NCI-H82 (cell line): ENCODE results near the gene MCC.

ENCODE experiments used
- DNase-seq: peaks from one replicate; lab custom pipeline; 2025; lab: John Stamatoyannopoulos, UW

MCC gene

DNA sequence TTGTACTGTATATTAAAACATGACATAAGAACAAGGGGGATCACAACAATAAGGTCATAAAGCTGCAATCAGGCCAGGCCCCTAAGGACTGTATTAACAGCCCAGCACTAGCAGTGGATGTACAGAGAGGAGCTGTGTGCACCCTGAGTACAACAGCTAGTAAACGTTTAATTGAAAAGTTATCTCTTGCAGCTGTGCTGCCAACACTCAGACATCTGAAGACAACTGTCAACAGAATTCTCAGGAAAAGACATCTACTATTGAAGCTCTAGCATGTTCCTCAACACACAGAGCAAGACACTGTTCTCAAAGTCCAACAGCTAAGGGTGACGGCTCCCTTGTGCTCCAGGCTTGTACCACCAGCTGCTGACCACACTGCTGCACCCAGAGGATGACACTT, 312.1 kb downstream of the MCC start:
- no peak for DNase-seq

DNA sequence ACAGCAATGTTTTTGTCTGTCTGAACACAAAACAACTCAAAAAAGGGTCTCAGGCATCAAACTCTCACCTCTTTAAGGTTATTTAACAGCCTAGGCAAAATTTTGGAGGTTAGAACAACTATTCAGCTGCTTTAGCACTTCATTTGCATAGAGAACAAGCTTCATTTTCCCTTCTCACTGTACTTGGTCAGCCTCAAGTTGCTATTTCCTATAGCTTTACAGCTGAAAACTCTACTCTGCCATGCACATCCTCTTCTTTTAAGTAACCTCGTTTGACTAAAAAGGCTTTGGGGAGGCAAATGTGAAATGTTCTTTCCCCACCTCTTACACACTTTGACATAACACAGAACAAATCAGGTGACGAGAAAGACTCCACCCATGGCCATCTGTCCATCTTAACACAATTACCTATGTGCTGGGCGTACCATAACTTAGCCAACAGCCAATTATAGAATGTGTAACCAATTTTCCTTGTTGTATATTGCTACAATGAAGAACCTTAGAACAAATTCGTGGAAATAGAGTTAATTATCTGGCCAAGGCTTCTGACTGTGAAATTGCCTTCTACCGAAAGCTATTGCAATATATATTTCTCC, 315.9 kb downstream of the MCC start:
- DNase-seq = peak; percentile 62

DNA sequence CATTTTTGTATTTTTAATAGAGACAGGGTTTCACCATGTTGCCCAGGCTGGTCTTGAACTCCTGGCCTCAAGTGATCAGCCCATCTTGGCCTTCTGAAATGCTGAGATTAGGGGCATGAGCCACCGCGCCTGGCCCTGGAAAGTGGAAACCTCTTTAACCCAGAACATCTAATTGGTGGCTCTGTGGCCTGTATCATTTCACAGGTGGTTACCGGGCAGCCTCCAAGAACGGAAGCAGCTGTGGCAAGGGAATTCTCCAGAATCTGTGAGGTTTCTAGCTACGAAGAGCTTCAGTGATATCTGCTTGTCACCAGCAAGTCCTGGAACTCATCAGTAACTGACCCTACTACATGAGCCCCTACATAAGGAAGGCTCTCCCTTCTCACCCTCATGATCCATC, 316.7 kb downstream of the MCC start:
- no peak for DNase-seq

DNA sequence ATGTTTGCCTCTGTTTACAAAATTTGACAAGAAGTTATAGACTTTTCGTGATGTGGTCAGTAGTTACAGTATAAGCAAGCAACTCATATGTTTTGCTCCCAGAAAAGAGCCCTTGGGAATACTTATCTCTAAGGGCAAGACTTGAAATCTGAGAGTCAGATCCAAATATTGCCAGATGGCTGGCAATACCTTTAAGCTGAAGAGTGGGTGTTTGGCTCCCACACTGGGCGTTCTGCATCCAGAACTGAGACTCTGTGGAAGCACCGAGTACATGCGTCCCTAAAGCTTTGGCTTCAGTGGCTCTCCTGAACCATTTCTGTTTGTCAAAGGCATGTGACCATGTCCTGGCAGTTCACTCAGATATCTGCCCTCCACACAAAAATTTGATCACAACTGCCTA, 317.5 kb downstream of the MCC start:
- peak; percentile 87 for DNase-seq

DNA sequence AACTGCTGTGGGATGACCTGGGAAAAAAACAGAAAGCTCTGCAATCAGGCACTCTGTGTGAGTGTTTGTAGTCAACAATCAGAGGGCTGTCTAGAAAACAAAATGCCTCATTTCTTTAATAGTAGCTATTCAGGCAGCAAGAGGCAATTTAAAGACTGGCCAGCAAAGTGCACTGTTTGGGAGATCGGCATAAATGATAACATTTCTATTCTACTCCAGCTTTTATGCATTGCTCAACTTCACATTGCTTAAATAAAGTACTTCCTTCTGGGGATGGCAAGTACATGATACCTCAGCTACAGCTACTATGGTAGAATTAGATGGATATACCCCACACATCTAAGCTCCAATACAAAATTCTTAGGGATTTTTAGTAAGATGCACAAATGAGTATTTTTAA, 318.5 kb downstream of the MCC start:
- DNase-seq = no peak

DNA sequence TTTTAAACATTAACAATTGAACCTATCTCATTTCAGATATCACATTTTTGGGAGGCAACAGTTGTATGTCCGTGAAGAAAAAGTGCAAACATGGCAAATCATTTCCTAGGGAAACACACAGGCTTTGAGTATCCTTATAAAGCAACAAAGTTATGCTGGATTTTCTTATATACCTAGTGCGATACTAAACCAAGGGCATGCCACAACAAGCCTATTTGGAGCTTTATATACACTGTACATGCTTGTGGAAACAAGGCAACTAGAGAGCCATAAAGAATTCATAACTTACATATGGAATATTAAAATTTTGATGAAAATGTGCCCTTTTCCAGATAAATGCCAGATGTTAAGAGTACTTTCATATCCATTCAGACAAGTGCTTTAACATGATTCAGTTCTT, 320.3 kb downstream of the MCC start:
- DNase-seq = no peak

DNA sequence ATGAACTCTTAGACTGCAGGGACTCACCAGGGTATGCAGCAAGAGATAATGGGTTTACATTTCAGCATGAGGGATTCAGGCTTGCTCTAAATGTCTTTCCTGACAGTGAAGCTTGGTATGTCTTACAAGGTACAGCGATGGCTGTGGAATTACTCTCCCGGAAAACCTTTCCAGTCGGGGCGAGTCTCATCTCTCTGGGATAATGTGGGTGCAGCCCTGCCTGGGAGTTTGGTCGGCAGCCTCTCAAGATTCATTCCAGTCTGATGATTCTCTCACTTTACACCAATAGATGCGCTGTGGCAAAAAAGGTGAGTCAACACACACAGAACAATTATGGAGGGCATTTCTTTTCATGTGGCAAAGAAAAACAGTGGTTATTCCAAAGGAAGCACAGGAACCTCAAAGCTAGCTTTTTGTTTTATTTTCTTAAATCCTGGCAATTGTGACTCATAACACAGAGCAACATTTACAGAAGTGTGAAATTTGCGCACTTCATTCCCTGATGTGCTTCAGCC, 321.3 kb downstream of the MCC start:
- peak; percentile 53 for DNase-seq

DNA sequence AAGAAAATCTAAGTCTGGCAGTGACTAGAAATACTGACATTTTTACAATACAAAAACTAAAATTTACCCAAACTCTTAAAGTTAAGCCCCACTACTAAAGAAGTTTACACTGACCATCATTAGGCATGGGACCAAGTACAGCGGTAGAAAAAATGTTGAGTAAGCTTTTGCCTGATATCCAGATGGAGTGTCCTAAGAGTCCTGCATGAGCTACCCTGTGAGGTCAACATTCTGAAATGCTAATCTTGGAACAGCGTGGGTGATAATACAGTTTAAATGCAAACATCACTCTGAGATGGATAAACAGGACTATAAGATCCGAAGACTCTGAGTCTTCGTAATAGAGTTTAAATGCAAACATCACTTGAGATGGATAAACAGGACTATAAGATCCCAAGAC, 322.0 kb downstream of the MCC start:
- DNase-seq = no peak

DNA sequence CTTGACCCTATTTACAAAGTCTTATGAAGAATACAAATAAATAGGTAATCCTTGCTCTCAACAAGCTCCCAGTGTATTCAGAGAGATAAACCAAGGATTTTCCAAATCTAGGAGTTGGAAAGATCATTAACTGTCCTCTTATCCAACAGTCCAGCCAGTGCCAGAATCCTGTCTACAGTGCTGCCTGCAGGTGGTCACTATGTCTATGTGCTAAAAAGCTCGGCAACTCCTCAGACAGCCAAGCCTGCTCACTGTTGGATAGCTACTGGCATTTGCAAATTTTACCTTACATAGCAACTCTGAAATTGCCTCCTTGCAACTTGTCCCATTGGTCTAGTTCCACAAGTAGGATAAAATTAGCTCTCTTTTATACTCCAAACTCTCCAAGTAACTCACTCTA, 324.2 kb downstream of the MCC start:
- DNase-seq = peak; percentile 38

DNA sequence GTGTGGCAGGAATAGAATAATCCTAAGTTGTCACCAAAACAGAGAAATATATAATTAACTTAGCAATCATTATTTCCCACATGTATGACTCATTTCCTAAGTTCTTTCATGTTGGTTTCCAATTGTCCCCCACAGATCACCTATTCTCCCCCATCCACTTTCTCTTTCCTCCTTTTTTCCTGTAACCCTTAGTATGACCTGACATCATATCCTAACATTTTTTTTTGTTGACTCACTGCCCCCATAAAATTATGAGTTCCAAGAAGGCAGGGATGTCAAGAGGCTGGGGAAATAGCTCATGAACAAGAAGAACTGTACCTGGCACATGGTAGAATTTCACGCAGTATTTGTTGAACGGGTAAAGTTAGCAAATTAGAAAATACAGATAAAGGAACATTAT, 324.9 kb downstream of the MCC start:
- no peak for DNase-seq

DNA sequence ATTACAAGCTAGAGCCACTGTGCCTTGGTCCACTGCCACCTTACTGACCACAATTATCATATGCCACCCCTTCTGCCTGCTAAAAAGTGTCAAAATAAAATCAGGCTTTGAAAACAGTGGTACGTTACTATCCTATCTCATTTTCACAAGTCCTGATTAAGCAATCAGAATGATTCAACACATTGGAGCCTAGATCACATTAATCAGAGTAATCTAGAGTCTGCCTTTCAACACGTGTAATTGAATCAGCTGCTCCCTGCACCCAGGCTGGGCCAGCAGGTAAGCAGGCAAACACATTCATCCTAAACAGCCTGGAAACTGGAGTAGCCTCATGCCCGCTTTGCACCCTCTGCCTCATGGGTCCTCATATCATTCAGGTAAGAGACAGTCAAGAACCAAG, 325.5 kb downstream of the MCC start:
- peak; percentile 63 for DNase-seq

DNA sequence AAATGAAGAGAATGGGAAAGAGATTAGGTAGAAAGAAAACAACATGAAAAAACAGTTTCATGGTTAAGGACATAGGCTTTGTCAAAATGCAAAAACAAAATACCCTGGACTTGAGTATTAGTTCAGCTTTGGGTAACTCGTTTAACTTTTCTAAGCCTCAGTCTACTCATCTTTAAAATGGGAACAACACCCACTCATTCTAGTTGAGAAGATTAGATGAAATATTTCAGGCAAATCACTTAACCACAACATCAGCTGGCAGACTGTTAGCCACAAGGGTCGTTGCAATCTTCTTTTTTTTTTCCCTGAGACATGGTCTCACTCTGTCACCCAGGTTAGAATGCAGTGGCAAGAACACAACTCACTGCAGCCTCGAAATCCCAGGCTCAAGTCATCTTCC, 326.0 kb downstream of the MCC start:
- no peak for DNase-seq

DNA sequence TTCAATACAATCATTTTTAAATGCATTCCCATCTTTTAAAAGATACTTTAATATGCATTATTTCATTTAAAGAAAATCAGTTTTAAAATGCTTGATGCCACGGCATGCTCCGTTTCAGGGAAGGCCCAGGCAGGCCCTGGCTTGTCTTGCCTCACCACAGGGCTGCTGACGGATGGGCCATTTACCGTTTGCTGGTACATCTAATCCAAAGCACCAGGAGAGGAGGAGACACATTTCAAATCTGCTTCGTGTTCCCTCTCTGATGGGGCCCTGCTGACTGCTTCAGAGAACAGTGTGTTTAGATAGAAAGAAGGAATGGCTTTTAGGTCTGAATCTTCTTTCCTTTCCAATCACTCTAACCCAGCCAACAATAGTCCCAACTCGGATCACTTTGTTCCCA, 326.4 kb downstream of the MCC start:
- peak; percentile 58 for DNase-seq

DNA sequence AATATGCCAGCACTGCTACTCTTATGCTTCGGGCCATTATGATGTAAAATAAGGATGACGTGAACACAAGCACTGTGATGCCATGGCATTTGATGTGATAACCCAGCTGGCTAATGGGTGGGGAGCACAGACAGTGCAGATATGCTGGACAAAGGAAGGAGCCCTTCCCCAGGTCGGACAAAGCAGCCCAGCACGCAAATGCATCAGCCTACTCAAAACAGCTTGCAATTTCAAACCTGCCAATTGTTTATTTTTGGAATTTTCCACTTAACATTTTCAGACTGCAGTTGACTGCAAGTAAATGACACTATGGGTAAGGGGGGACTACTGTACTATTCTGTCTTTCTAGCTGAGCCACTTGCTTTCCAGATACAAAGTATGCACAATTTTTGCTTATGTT, 330.4 kb downstream of the MCC start:
- DNase-seq = no peak

DNA sequence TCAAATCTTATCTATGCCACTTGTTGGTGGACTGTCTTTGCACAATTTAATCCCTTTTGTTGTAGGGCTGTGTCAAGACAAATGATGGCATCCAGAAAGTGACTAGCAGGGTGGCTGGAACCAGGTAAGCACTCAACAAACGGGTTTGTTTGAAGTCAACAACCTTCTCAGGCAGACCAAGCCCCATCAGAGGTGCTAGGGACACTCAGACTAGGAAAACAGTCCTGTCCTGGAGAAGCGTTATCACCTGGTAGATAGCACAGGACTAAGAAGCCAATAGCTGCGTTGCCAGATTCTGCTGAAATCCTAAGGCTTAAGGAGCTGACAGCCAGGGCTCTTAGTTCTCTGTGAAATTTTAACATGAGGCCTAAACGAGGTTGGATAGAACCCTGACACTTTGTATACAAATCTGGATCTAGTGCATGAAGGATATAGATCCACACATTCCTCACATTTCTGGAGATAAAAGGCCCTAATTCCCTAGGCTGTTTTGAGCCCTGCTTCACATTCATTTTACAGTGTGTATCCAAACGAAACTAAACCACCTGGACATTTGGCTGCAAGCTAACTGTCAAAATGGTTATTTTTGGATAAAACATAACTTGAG, 331.9 kb downstream of the MCC start:
- DNase-seq = no peak

DNA sequence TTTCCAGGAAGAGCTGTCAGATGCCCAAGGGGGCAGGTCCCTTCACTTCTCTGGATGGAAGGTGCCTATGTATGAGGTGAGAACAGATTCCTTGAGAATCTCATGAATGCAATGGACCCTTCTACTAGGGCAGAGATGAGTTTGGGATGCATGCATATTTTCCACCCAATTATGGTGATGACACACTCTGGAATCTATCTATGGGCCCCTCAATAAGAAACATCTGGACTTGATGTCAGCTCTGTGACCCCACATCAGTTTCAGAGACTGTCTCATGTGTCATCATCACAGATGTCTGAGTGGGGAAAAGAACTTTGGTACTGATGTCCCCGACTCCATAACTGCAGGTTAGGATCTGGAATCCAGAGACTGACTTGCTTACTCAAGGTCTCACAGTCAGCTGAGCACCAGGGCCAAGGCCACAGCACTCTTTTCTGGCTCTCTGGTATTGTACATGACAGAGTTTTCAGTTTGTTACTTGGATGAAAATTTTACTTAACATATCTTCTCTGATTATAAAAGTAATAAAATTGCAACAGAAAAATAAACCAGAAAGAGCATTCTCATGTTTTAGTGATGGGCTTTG, 334.6 kb downstream of the MCC start:
- no peak for DNase-seq

DNA sequence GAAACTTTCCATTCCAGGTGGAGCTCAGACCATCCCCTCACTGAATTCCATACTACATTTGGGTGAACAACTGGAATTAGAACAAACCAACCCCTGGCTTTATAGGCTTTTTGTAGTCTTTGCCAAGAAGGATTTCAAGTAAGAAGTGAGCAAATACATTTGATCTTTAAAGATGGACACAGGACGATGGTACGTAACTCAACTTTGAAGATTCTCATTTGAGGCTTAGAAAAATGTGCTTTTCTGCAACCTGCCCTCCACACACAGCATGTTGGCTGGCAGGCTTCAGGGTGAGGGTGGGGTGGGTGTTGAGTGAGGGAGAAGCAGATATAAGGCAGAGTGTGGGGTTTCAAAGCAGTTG, 335.9 kb downstream of the MCC start:
- no peak for DNase-seq

DNA sequence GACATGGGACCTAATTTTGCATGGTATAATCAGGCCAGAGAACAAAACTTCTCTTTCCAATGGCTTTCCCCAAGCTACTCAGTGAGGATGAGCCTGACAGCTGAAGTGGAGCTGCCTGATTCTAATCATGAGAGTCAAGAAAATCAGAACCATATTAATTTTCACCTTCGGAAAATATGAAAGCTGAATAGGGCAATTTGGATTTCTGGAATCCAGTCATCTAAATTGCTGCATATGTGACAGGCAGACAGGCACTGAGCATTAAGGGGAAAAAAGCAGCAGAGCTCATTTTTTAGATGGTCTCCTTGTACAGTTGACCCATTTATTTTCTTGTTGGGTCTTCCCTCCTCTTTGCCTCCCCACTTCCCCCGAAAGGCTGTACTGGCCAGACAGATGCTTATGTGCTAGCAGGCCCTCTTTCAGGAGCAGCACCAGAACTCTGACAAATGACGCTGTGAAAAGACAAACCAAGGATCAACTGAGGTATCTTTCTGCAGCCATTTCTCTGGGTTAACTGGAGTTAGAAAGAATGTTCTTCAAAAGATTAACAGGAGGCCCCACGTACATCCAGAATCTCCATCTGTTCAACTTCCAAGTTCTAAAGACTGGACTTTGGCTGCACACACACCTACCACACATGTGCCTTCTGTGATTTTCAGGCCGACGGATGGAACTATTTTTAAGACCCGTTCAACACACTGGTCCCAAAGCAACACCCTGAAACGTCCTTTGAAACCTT, 336.4 kb downstream of the MCC start:
- DNase-seq = no peak

DNA sequence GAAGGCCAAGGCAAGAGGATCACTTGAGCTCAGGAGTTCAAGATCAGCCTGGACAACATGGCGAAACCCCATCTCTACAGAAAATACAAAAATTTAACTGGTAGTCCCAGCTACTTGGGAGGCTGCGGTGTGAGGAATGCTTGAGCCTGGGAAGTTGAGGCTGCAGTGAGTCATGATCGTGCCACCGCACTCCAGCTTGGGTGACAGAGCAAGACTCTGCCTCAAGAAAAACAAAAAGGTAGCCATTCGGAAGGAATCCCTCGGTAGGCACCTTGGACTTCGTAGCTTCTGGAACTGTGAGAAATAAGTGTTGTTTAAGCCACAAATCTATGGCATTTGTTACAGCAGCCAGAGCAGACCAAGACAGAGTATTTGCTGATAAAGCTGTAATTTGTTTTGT, 337.4 kb downstream of the MCC start:
- DNase-seq = no peak

DNA sequence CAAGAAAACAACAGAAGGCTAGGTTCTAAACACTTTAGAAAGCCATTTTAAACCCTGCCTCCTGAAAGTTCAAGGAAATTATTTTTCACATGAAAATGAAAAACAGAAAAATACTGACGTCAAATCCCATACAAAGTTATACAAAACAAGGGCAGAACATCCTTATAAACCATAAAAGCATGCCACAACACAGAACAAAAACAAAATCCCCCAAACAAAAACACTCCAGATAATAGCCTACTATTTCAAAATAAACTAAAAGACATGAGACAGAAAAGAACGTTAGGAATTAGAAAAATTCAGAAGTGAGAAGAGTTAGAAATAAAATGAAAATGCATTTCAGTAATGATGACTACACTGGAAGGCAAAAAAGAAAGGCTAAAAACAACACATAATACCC, 338.0 kb downstream of the MCC start:
- no peak for DNase-seq

DNA sequence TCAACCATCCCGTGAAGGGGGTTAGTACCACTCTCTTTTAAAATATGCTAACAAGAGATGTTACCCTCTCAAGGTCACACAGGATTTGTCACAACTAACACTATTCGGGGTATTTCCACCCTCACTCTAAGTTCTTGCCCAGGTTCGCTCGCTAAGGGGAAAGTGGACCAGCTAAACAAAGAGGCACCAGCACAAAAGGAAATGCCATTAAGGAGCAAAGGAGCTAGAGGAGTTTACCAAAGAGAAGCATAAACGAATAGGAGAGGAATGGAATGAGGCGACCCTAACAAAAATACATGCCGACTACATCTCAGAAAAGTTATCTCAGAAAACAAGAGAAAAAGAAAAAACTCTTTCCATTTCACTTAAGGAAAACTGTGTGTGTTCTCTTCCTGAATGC, 340.7 kb downstream of the MCC start:
- DNase-seq = no peak

DNA sequence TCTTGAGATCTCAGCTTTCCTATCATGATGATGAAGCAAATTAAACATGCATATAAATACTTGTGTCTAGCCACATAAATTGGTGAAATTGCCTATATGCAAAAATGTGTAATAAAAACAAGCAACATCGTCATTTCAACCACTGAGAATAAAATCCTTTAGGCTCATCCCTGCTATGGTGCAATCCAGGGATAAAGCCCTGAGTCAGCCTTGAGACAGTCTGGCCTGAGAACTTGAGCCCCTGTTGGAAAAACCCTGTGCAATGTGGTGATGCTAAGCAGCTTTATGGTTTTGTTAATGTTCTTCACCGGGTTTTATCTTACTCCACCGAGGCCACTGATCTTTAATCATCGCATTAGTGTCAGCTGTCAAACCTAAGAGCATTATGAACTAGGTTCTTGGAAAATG, 341.1 kb downstream of the MCC start:
- peak; percentile 98 for DNase-seq

DNA sequence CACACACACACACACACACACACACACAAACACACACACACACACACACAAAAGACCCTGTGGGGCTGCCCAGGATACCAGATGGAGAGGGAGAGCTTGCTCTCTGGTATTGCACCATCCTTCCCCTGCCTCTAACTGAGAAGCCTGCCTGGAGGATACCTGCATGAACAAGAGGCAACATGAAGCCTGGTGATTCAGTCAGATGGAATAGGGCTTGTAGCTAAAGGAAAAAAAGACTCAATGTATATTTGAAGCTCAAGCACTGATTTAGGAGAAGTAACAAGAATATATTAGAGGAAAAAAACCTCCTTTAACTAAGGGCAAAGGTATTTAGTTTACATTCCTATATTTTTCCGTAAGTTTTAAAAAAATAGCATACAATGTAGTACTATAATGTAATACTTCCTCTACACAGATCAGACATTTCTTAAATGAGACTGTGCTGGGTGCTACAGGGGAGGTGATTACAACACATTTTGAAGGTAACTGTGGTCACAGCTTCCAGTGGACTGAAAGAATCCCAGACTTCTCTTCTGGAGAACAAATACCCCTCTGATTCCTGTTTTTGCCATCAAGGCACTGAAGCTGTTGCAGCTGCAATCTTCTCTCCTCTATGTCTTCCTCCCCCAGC, 342.4 kb downstream of the MCC start:
- no peak for DNase-seq
